Measurements from ENCODE around the gene C5orf63. TPM values are rescaled to one million over a fixed set of nuclear protein-coding genes. Genes with fewer than 3 reads are reported as not detected.
"Not testable (repeated sequence)": the region's sequence is repeated elsewhere in the genome, so short reads cannot be mapped to it uniquely, and the experiment has no call there.

Gene C5orf63
- total RNA-seq, 1 experiment from 2014 or later: 1.2 TPM

GRCh38 chr5:127111112-127111511 is 37.8 kb upstream of the C5orf63 start:
- no peak overlapping the region for H3K27ac Mint-ChIP-seq
- Histone ChIP-seq H3K23me2 (ENCODE audit: insufficient read length, low read depth, low read length, poor library complexity, severe bottlenecking) (no peaks in the 10 kb centered on the region), H4K5ac (ENCODE audit: insufficient read length, low read depth, low read length) (no peak overlapping the region), H2BK20ac (ENCODE audit: low read depth, low read length, poor library complexity, severe bottlenecking) (no peak overlapping the region), H3K4me1 (ENCODE audit: insufficient read depth, low read length) (no peaks in the 10 kb centered on the region), H4K8ac (replicated peaks; ENCODE audit: insufficient read length, low read depth, low read length) (no peak overlapping the region), H3K23ac (ENCODE audit: insufficient read length, low read depth, low read length) (no peak overlapping the region), H3K4ac (ENCODE audit: low read depth, low read length) (no peak overlapping the region), H3K14ac (ENCODE audit: insufficient read depth, low read length) (no peak overlapping the region), H3K4me2 (ENCODE audit: insufficient read depth, insufficient read length, low read length) (no peak overlapping the region), H3K27me3 (ENCODE audit: insufficient read depth, low read length) (no peaks in the 10 kb centered on the region), H2AFZ (ENCODE audit: low read length) (no peak overlapping the region), H3K9ac (ENCODE audit: extremely low read depth, insufficient read length, low read length) (no peak overlapping the region), H2BK15ac (ENCODE audit: low read depth, low read length) (no peak overlapping the region), H3K18ac (ENCODE audit: insufficient read length, low read depth, low read length) (no peak overlapping the region), H3K9me3 (ENCODE audit: control insufficient read depth, low read depth, low read length) (peaks cover 4% of the 10 kb centered on the region), H2AK5ac (ENCODE audit: insufficient read length, low read length) (no peak overlapping the region), H2BK120ac (ENCODE audit: low read depth, low read length, poor library complexity, severe bottlenecking) (no peak overlapping the region), H3K27ac (ENCODE audit: insufficient read length, low read depth, low read length) (no peak overlapping the region), H4K20me1 (ENCODE audit: control insufficient read depth, insufficient read depth, insufficient read length) (no peaks in the 10 kb centered on the region), H2BK5ac (ENCODE audit: insufficient read length, low read length) (no peak overlapping the region), H3T11ph (ENCODE audit: low read length) (no peak overlapping the region), H3K79me1 (ENCODE audit: insufficient read depth, low read depth, low read length, poor library complexity, severe bottlenecking) (no peaks in the 10 kb centered on the region), H3K56ac (ENCODE audit: insufficient read length, low read depth, low read length) (no peak overlapping the region), H2BK12ac (ENCODE audit: insufficient read length, low read depth, low read length) (no peak overlapping the region), H4K91ac (ENCODE audit: insufficient read length, low read depth, low read length) (no peak overlapping the region), H3K79me2 (ENCODE audit: insufficient read depth, low read length) (no peaks in the 10 kb centered on the region)
- peaks cover 47 to 51% of the 10 kb centered on the region in 2 experiments for H3K9me3 Mint-ChIP-seq
- TF ChIP-seq CTCF (conservative IDR thresholded peaks at IDR 0.05): no peak
- H3K4me1 Mint-ChIP-seq: peaks cover 5 to 6% of the 10 kb centered on the region in 2 experiments
- peaks cover 14 to 46% (median 38%) of the 10 kb centered on the region in 3 experiments for H3K36me3 Mint-ChIP-seq (ENCODE audit: insufficient read depth in 1 of 3, low read depth in 3 of 3)
- WGBS (ENCODE audit: extremely low coverage, insufficient read length, low lambda C conversion rate): no CpG with 5 or more reads among the region's 2 CpGs
- no peak for DNase-seq
- no peak overlapping the region for H3K4me3 Mint-ChIP-seq
- H3K27me3 Mint-ChIP-seq (ENCODE audit: low read depth): peaks cover 5% of the 10 kb centered on the region

- not testable (repeated sequence) for H3T11ph ChIP-seq (ENCODE audit: low read length); H2BK120ac ChIP-seq (ENCODE audit: low read depth, low read length, poor library complexity, severe bottlenecking); H3K23me2 ChIP-seq (ENCODE audit: insufficient read length, low read depth, low read length, poor library complexity, severe bottlenecking); DNase-seq; H3K18ac ChIP-seq (ENCODE audit: insufficient read length, low read depth, low read length); H3K4me1 Mint-ChIP-seq; H2BK15ac ChIP-seq (ENCODE audit: low read depth, low read length); H3K4me2 ChIP-seq (ENCODE audit: insufficient read depth, insufficient read length, low read length); H2BK5ac ChIP-seq (ENCODE audit: insufficient read length, low read length); H3K4me3 Mint-ChIP-seq; H3K27ac ChIP-seq (ENCODE audit: insufficient read length, low read depth, low read length); H3K14ac ChIP-seq (ENCODE audit: insufficient read depth, low read length); H3K4ac ChIP-seq (ENCODE audit: low read depth, low read length); H4K8ac ChIP-seq (replicated peaks; ENCODE audit: insufficient read length, low read depth, low read length); H3K27ac Mint-ChIP-seq; H3K4me1 ChIP-seq (ENCODE audit: insufficient read depth, low read length); H3K79me2 ChIP-seq (ENCODE audit: insufficient read depth, low read length); H2AK5ac ChIP-seq (ENCODE audit: insufficient read length, low read length); H4K5ac ChIP-seq (ENCODE audit: insufficient read length, low read depth, low read length); H3K9ac ChIP-seq (ENCODE audit: extremely low read depth, insufficient read length, low read length); H4K20me1 ChIP-seq (ENCODE audit: control insufficient read depth, insufficient read depth, insufficient read length); H3K56ac ChIP-seq (ENCODE audit: insufficient read length, low read depth, low read length); H3K79me1 ChIP-seq (ENCODE audit: insufficient read depth, low read depth, low read length, poor library complexity, severe bottlenecking); H3K27me3 ChIP-seq (ENCODE audit: insufficient read depth, low read length); H2AFZ ChIP-seq (ENCODE audit: low read length); H3K9me3 ChIP-seq (ENCODE audit: control insufficient read depth, low read depth, low read length); H3K27me3 Mint-ChIP-seq (ENCODE audit: low read depth); H2BK12ac ChIP-seq (ENCODE audit: insufficient read length, low read depth, low read length); H4K91ac ChIP-seq (ENCODE audit: insufficient read length, low read depth, low read length); H3K23ac ChIP-seq (ENCODE audit: insufficient read length, low read depth, low read length); H2BK20ac ChIP-seq (ENCODE audit: low read depth, low read length, poor library complexity, severe bottlenecking)
- WGBS (ENCODE audit: extremely low coverage, insufficient read length, low lambda C conversion rate): no CpG with 5 or more reads among the region's 9 CpGs
- Mint-ChIP-seq H3K36me3 (ENCODE audit: insufficient read depth in 1 of 3, low read depth in 3 of 3) (peaks cover 14 to 47% (median 42%) of the 10 kb centered on the region in 3 experiments), H3K9me3 (peaks cover 52 to 55% of the 10 kb centered on the region in 2 experiments)
Observed at GRCh38 chr5:127108624-127109260, 35.4 kb upstream of the C5orf63 start.

Measured in H9 (cell line).